Tongue (tissue), 2 donors: ENCODE results near the gene TGFBI. TPM values are rescaled to one million over a fixed set of nuclear protein-coding genes. Genes with fewer than 3 reads are reported as not detected.

Experiments
- DNase-seq: peaks from one replicate; pipeline ENCODE4 v3.0.0-alpha.2; 2015
- total RNA-seq: library from RNA; depleted of rRNA; stranded (reverse); fragments of >200 nt; gene quantifications from one replicate; pipeline ENCODE4 v1.2.3, GENCODE V29; 2014

The TGFBI gene
- total RNA-seq, 1 donor from 2014 or later, result 376 TPM

DNA sequence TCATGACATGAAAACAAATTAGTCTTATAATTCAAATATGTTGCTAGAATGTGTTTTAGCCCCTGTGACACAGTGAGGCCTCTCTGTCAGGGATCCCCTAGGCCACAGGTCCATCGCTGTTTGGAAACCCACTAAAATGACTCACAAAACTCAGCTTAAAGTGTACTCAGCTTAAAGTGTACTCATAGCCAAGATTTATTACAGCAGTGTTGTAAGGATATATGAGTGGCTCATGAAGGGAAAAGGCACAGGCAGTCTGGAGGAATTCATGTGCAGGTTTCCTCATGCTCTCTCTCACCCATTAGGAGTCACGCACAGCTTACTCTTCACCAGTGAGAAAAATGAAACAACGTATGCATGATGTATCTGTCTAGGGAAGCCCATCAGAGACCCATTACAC lies 24.4 kb upstream of the TGFBI start:
- DNase-seq, result no peak

DNA sequence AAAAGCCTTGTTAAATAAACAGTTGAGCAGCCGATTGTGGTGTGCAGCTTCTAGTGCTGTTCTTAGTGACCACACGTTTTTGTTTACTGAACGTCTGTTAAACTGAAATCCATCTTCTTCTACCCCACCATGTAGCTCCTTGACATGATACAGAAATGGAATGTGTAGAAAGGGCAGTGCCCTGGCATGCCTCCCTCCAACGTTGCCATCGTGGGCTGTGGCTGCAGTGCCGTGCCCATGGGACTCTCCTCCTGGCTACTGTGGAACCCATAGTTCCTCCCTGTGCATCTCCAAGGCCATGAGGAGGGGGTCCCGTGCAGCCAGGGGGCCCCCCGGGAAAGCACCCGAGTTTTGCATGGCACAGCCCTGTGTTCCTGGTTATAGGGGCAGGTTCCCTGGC lies 23.3 kb upstream of the TGFBI start:
- DNase-seq, result no peak

DNA sequence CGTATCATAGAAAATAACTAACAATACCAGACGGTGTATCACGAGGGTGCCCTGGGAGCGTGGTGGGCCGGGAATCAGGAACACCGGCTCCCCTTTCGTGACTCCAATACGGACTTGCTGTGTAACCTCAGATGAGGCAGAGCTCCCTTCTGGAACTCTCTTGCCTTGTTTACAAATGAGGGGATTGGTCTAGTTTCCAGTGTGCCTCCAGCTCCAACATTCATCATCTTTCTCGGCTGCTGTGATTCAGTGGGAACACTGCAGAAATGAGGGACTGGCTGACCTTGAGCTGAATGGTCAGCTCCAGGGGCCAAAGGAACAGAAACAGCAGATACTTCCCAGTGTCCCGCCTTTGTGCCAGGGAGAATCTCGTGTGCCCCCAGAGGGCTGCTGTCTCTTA lies 22.6 kb upstream of the TGFBI start:
- no peak for DNase-seq

DNA sequence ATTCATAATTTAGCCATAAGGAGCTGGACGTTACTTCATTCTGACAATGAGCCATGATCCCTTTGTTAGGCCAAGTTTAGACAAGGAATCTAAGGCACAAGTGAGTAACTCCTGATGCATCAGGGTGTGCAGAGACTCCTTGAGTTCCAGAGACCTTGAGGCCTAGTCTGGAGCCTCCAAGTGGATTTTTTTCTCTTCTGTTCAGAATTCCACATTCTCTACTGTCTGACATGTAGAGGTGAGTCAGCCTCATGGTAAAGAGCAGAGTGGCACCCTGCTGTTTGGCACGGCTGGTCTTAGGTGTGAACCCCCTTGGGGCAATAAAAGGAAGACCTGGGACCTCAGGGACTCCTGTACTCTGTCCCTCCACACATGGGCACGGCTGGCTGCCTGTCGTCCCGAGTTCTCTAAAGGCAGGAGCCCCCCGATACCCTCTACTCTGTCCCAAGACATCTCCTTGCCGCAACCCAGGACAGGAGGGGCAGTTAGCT lies 22.0 kb upstream of the TGFBI start:
- peak; percentile 60 for DNase-seq

DNA sequence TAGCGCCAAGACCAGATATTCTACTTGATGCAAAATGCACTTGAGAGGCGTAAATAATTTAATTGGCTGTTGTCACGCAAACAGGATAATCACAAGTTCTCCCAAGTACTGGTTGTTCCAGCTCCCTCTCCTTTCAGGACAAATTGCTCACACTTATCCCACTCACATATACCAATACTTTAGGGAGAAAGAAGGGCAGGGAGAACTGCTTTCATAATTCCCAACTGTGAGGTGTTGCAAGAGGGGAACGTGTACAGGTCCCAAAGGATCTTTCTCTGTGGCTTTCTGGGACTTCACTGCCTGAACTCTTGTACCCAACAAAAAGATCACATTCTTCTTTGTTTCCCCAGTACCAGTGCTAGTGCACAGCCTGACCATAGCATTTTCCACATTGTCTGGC lies 21.5 kb upstream of the TGFBI start:
- DNase-seq, result no peak

DNA sequence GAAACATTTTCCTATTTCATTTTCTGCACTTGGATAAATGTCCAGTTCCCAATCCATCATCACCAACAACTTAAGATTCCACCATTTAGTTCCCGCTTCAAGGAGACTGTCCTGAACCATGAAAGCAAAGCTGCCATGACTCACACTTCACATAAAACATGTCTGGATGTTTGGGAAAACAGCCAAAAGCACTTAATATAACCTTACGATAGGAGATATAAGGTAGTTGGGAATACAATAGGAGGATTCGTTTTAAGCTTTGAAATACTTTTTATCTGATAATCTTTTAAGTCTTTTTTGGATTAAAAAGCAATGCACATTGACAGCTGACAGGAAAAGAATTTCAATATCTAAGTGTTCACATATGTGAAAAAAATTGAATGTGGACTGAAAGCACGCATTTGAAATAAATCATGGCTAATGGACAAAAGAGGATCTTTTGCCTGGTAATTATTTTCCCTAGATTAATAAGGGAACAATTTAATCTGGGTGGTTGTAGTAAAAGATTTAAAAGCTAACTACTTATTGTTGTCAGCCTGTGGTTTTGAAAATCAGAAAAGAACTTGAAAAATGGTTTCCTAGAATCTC lies 17.3 kb upstream of the TGFBI start:
- DNase-seq, result peak; percentile 48

DNA sequence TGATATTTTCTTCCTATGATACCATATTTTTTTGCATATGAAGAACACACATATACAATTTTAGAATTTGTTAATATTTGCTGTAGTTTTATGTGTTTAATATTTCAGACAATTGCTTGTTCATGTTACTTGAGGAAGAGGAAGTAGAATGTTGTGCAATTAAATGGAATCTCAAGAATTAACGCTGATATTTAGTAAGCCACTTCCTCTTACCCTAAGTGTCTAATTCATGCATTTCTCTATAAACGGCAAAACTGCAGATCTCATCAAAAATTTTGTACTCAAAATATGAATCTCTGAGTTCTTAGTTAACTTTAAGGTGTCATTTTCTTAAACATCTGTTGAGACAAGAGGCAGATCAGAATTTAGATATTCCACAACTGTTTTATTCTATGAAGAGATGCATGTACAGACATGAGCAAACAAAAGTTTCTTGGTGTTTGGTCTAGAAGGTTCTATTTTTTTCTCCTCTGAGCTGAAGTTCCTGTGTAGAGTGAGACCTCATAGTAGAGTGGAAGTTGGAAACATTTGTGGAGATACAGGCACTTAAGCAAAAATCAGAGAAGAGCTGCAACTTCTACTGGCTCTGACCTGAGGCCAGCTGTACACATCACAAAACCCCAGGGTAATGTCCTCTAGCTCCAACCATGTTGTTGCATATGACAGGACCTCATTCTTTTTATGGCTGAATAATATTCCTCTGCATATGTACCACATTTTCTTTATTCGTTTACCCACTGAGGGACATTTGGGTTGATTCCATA lies 16.6 kb upstream of the TGFBI start:
- no peak for DNase-seq

DNA sequence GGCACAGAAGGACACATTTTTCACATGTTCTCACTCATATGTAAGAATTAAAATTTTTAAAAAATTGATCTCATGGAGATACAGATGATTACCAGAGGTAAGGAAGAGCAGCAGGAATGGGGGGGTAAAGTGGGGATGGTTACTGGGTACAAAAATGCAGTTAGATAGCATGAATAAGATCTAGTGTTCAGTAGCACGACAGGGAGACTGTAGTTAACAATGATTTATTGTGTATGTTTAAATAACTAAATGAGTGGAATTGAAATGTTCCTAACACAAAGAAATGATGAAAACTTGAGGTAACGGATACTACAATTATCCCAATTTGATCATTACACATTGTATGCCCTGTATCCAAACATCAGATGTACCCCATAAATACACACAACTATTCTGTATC lies 15.2 kb upstream of the TGFBI start:
- no peak for DNase-seq

DNA sequence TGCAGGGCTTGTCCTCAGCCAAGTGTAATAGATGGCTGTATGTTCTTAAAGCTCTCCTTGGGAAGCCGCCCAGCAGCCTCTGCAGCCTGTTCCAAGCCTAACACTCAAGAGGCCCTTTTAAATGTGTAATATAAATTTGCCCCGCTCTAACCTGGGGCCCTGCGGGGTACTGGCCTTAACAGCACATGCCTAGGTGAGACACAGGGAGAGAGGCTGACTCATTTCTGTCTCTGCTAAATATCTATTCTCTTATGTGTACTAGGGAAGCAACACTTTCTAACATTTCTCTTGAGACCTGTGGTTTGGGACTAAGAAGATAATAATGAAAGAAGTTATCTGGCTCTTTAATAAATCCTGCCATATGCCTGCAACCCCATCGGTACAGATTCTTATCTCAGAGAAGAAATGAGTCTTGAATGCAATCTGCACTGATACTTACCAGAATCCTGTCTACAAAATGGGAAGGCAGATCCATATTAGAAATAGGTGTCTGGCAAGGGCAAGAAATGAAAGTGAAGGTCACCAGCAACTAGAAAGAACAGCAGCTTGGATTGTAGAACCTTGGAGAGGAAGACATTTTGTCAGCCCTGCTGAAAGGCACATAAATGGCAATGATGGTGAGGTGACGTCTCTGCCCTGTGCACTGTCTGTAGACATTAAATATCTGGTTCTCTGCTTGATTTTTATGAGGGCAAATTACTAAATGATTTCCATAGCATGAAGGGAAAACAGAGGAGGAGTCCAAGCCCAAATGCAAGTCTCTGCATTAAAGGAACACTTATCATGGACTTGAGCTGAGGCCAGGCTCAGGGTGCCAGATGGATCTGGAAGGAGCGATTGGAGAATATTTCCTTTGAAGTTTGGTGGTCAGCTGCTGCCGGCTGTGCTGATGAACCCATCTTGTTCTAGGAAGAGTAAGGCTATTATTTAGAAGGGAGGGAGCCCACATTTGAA lies 14.5 kb upstream of the TGFBI start:
- peak; percentile 82 for DNase-seq

DNA sequence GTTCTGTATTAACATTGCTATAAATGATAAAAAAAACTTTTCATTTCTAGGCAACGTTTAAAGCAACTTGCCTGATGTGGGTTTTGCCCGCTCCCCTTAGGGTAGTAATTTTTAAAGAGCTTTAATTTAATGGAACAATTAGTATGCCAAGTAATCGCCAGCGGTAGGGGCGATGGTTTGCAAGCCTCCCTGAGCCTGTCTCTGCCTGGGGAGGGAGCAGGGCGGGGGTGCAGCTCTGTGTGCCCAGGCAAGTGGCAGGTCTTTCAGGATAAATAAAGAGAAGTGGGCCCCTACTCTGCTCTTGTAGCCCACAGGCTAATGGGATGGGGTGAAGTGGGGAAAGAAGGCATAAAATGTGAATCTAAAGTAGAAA lies 13.8 kb upstream of the TGFBI start:
- DNase-seq, result no peak

DNA sequence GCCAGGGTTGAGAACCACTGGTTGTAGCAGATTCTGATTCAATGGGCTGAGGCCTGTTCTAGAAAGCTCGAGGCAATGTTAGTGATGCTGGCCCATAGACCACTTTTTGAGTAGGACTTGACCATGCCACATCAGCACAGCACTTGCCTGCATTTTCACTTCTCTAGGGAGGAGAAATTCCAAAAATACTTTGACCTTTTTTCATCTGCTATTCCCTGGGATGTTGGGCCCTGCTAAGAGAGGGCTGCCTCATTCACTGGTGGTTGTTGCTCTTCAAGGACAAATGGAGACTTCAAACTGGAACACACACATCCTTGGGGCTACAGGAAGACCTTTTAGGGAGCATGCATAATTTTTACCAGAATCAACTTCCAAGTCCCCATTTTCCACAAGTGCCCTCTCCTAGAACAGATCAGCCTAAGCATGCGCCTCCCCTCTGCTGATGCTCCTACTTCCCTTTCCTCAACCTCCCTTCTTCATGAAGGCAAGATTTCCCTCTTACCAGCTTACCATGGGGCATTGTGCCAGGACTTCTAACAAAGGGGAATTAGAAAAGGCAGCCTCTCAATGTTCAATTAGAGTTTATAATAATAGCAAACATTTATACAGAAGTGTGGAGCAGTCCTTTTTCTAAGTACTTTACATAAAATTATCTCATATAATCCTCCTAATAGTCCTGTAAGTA lies 12.7 kb upstream of the TGFBI start:
- DNase-seq, result no peak

DNA sequence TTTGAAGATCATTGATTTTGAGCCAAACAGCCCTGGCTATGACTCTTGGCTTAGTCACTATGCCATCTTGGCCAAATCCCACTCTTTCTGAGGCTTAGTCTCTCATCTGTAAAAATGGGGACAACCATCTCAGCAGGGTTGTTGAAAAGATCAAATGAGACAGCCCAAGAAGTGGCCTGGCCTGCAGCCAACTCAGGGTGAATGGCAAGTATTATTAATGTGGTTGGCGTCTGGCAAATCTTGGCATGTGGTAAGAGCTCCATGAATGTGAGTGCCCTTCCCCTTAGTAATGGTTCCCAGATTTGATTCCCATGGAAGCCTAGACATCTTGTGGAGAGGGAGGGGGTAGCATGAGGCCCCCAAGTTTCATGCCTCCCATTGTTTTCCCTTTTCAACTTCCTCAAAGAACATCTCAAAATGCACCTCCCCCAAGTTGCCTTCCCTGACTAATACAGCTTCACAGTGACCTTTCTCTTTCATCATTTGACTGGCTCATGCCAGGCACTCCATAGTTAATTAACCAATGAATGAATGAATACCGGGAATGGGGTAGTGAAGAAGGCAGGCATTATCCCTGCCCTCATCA lies 11.8 kb upstream of the TGFBI start:
- peak; percentile 46 for DNase-seq

DNA sequence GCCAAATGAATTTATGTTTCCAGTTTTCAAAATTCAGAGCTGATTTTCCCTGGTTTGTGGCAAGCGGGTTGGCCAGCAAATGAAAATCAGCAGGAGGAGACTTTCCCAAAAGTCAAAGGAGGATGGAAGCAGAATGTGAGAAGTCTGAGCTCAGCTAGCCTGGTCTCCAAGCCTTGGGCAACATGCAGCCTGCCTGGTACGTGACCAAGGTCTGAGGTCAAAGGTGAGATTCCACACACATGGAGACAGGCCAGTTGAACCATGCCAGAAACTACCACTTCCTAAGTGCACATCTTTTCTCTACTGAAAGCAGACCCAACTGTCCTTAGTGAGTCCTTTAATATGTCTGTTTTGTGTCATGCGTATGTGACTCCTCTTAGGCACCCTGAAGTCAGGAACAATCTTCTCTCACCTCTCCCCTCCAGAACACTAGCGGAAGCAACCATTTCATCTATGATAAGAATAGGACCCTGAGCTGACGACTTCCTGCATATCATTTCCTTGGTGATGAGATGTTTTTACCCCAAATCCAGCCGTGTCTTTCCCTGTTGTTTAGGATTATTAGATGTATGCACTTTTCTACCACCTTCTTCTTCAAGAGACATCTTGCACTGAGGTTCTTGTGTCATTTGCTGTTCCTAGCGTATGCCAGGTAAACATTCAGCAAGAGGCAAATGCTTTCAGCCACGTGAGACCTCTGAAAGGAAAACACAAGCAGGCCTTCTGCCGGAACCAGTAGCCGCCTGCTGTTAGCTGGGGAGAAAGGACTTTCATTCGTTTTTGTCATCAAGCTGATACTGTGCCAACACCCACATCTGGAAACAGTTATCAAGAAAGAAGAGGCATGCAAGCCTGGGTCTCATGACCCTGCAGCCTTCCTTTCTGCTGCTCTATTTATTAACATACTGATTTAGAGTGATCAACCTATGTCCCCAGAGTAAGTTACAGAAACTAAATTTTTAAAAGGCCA lies 9.7 kb upstream of the TGFBI start:
- peak; percentile 93 for DNase-seq

DNA sequence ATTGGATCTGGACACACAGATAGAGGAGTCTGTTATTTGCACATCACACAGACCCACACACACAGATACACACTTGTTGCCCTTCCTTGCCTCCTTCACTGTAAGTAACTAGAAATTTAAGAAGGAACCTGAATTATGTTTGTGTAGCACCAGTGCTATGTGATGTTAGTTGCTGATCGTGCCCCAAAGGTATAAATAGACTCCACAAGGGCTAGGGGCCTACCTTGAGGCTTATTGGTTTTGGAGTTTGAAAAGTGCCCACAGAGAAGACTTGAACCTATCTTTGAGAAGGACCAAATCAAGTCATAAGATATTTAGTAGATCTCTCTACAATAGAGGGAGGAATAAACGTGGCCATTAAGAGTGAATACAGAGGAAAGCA lies 8.8 kb upstream of the TGFBI start:
- no peak for DNase-seq

DNA sequence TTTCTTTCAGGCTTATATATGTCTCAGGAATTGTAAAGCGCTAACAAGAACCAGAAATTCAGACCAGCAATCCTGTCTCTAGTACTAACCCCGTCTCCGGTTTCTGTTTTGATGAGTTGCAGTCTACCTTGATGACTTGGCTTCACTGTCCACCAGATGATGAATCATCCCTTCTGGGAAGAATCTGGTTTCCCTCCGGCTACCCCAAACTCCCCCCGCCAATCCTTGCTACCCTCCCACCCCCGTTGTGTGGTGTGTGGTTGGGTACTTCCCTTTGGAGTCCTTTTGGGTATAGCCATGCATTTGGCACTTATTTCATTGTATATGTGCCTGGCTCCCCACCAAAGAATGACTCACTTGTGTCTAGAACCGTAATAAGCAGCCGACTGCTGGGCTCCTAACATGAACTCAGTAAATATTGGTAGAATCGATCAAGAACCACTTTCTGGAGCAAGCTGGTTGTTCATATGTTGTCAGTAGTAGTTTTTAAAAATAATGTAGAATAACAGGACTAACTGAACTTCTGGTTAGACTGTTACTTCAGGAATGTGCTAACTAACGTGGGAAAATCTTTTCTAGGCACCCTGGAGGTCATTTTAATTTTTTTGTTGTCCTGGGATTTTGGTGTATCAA lies 8.3 kb upstream of the TGFBI start:
- peak; percentile 85 for DNase-seq

DNA sequence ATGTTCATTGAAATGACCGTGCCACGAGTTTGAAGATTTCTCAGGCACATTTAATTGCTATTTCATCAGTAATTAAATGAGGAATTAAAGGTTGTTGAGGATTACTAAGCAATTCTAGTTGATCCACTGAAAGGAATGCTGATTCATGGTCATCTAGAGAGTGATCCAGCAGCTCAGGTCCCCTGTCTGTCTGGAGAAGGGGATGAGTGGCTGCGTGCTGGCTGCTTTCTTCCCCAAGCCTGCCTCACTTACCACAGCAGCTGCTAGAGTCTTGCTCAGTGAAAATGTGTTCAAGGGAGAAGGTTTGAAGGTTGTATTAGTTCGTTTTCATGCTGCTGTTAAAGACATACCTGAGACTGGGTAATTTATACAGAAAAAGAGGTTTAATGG lies 7.8 kb upstream of the TGFBI start:
- DNase-seq, result no peak

DNA sequence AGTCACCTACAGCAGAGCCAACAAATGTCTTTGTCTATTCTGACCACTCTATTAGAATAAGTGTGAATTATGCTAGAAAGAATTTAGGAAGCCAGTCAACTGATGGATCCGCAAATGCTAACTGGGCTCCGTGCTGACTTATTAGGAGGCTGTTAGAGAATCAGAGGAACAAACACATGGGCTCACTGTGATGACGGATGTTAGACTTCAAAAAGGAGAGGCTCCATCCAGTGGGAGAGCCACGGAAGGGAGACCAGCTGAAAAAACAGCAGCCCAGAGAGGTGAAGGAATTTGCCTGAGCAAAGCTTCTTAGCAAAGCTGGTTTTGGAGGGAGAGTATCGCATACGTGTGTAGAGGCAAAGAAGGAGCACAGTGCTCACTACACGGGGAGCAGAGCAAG lies 5.8 kb upstream of the TGFBI start:
- DNase-seq, result no peak

DNA sequence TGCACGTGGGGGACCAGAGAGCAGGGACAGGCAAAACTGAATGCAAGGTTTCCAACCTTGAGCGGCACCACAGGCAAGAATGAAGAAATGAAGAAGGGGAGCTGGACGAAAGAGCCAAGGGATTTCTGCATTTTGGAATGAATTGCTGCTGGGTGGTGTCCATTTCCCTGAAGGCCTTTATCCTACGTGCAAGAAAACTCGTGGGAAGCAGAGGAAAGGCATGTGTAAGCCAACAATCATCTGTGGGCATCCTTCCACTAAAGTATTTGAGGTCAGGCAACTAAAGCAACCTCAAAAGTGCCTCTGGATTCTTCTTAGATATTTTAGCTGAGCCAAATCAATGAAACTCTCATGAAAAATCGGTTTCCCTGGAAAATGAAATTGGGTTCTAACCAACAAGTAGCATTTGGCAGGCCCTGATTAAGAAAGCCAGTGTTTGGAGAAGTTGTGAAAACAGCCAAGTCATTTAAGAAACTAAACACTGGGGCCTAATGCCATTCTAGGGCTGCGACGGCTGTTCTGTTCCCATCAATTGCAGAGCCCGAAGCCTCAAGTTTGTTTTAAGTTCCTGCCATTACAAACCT lies 4.7 kb upstream of the TGFBI start:
- no peak for DNase-seq

DNA sequence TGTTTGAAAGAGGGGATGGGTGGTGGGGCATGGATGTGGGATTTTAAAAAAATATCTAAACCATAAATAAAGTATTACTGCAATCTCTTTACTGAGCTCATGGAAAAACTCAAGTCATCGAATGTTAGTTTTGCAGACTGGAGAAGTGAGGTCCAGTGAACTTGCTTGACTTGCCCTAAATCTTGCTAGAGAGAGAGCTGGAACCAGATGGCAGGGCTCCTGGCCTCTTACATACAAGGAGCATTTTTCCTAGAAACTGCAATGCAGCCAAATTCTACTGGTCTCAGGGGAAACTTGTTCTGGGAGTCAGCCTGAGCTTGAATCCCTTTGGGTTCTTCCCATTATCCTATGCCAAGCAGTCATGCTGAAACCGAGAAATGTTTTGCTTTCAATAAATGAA lies 2.9 kb upstream of the TGFBI start:
- no peak for DNase-seq

DNA sequence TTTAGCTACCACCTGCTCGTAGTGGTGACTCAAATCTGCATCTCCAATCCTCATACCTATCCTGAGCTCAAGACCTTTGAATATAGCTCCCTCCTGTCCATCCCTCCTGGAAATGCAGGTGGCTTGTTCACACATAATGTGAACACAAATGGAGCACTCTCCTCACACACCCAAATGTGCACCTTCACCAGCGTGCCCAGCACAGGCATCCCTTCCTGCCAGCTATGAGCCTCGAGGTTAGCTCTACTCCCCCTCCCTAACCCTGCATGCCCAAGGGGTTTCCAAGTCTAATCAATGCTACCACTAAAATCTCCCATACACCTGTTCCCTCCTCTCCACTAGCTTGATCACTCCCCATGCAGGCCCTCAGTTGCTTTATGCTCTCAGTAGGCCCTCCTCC lies 2.2 kb upstream of the TGFBI start:
- DNase-seq, result no peak
